ENCODE results near the gene CLMP.

DNA sequence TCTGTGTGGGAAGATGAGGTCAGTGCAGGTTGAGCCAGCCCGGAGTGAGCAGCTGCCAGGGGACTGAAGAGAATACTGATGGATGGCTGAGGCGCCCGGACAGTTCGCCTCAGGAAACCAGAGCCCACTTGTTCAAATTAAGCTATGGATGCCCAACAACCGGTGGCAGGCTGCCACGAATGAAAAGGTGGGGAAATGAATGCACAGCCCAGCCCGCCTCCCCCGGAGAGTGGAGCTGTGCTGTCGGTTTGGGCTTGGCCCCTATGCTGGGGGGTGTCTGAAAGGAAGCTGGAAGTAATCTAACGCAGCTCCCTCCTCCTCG, 155.0 kb downstream of the CLMP start:
- TF ChIP-seq, protein P1, sequence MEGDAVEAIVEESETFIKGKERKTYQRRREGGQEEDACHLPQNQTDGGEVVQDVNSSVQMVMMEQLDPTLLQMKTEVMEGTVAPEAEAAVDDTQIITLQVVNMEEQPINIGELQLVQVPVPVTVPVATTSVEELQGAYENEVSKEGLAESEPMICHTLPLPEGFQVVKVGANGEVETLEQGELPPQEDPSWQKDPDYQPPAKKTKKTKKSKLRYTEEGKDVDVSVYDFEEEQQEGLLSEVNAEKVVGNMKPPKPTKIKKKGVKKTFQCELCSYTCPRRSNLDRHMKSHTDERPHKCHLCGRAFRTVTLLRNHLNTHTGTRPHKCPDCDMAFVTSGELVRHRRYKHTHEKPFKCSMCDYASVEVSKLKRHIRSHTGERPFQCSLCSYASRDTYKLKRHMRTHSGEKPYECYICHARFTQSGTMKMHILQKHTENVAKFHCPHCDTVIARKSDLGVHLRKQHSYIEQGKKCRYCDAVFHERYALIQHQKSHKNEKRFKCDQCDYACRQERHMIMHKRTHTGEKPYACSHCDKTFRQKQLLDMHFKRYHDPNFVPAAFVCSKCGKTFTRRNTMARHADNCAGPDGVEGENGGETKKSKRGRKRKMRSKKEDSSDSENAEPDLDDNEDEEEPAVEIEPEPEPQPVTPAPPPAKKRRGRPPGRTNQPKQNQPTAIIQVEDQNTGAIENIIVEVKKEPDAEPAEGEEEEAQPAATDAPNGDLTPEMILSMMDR (IDR thresholded peaks at IDR 0.05) = no peak
- TF ChIP-seq POLR2A (IDR thresholded peaks at IDR 0.05) (no peak), EP300 (IDR thresholded peaks at IDR 0.05) (no peak)

Measured in ovary (tissue), 3 donors.